OCI-M1 (cell line): Measurements from ENCODE around the gene CIROP.

Experiments used
- DNase-seq: peaks from one replicate; lab custom pipeline; 2025; lab: John Stamatoyannopoulos, UW

The CIROP gene

GRCh38 chr14:23093991-23094665, 10.7 kb downstream of the CIROP start:
- DNase-seq: no peak

- no peak for DNase-seq
Measured at GRCh38 chr14:23093526-23093925, 11.3 kb downstream of the CIROP start.

GRCh38 chr14:23093104-23093503, 11.7 kb downstream of the CIROP start:
- no peak for DNase-seq

DNA sequence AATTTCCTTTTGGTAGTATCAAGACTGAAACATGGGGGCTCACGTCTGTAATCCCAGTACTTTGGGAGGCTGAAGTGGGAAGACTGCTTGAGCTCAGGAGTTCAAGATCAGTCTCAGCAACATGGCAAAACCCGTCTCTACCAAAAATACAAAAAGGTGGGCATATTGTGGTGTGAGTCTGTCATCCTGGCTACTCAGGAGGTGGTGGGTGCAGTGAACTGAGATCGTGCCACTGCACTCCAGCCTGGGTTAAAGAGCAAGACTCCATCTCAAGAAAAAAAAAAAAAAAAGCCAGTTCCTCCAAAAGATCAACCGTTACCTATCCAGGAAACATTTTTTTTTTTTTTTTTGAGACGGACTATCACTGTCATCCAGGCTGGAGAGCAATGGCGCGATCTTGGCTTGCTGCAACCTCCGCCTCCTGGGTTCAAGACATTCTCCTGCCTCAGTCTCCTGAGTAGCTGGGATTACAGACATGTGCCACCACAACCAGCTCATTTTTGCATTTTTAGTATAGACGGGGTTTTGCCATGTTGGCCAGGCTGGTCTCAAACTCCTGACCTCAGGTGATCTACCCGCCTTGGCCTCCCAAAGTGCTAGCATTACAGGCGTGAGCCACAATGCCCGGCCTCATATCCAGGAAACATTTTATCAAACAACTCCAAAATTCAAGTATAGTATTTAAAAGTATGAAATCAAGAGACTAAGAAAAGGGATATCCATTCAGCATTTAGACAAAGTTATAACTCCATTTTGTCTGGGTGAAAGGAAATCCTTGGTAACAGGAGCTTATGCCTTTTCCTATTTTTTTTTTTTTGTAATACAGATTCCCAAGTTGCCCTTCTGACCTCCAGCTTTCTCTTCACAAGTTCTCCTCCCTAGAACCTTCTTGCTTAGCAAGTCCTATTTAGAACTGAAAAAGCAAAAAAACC, 13.2 kb downstream of the CIROP start:
- DNase-seq: no peak

GRCh38 chr14:23090254-23090636, 14.5 kb downstream of the CIROP start:
- no peak for DNase-seq

- no peak for DNase-seq
Measured at GRCh38 chr14:23089498-23090253, 15.1 kb downstream of the CIROP start.

DNA sequence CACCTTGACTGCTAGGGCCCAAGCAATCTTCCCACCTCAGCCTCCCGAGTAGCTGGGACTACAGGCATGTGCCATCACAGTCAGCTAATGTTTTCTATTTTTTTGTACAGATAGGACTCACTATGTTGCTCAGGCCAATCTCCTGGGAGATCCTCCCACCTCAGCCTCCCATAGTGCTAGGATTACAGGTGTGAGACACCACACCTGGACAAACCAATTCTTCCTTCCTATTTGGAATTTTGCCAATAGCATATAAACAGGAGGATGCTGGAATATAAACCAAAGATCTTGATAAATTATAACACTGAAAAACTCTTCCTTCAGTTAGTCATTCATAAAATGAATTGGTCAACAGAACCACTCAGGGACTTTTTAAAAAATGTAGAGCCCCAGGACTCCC, 18.2 kb downstream of the CIROP start:
- no peak for DNase-seq

DNA sequence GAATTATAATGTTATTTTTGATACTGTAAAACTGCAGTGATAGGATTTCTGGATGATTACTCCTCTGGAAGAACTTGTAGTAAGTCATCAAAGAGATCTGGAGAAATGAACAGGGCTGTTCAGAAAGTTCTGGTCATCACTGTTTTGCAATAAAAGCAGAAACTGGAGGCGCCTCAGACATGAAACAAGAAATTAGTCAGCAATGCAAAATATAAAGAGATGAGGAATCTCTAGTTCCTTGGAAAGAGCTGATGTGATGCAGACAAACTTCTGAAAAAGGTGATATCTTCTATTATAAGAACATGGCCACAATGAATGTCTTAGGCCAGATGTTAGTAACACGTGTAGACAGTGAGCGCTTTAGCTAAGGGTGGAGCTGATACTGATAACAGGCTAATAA, 19.3 kb downstream of the CIROP start:
- DNase-seq: no peak

GRCh38 chr14:23080474-23080873, 24.3 kb downstream of the CIROP start:
- no peak for DNase-seq

DNA sequence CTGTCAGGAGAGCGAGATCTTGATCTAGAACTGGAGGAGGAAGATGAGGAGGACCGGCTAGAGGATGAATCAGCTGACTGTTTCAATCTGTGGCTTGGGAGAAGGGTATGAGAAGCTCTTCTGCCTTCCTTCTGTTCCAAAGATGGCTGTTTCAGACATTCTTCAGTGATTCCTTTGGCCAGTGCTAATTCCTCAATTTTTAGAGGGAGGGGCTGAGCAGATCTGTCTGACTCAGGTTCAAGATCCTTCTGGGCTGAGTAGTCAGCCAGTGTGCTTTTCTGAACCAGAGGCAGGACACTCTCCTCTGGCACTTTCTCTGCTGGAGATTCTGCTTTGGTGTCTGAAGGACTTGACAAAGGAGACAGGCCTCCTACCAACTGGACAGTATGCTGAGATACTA, 25.1 kb downstream of the CIROP start:
- DNase-seq: no peak

DNA sequence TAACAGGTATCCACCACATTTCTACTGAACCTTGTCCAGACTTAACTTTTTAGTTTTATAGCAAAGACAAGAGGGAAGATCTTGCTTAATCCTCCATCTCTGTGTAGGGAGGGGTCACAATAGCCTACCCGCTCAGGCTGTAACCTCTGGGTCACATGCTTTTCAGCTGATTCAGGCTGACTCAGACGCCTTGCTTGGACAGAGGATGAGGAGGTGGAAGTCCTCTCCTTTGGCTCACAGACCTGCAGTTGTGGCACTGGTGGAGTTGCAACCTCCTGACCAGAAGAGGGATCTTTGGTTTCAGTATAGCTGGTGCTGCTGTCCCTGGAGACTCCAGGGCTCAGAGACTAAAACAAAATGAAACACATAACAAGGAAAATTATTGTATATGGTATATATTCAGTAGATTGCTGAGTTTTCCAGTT, 26.1 kb downstream of the CIROP start:
- no peak for DNase-seq

DNA sequence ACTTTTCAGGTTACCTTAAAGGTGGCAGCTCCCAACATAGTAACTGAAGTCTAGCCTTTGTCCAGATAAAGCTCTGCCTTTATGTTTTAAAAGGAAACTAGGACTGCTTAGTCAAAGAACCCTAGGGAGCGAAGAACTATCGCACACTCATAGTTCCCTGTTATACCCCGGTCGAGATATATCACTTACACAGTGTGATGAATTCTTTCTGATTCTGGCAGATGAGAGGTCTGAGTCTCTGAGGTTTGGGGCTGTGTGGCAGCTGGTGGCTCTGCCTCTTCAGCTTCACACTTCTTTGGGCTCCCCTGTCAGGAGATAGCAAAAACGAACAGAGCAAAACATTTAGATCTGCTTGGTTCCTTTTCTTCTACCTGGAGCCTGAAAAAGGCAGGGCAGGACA, 26.8 kb downstream of the CIROP start:
- no peak for DNase-seq

GRCh38 chr14:23076785-23077408, 27.9 kb downstream of the CIROP start:
- no peak for DNase-seq

- DNase-seq: no peak
Measured at GRCh38 chr14:23074906-23075305, 29.9 kb downstream of the CIROP start.

GRCh38 chr14:23071921-23072539, 32.8 kb downstream of the CIROP start:
- DNase-seq: no peak

- DNase-seq: no peak
Measured at GRCh38 chr14:23071244-23071920, 33.4 kb downstream of the CIROP start.

GRCh38 chr14:23070262-23071129, 34.3 kb downstream of the CIROP start:
- no peak for DNase-seq

DNA sequence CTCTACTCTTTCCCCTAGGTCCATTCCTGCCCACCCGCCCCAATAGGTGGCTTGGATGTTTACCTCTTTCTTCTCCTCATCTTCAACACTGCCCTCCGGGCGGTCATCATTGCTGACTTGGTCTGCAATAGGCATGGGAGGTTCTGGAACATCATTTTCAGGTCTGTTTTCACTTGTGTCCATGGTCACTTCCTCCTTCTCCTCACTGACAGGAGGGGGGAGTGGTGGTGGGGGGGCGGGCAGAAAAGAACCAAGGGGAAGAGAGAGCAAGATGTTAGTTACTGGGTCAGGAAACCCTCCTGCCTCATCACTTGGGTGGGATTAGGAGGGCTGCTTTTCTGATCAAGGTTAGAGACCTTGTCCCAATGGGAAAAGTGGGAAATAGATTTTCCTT, 35.4 kb downstream of the CIROP start:
- DNase-seq: no peak

DNA sequence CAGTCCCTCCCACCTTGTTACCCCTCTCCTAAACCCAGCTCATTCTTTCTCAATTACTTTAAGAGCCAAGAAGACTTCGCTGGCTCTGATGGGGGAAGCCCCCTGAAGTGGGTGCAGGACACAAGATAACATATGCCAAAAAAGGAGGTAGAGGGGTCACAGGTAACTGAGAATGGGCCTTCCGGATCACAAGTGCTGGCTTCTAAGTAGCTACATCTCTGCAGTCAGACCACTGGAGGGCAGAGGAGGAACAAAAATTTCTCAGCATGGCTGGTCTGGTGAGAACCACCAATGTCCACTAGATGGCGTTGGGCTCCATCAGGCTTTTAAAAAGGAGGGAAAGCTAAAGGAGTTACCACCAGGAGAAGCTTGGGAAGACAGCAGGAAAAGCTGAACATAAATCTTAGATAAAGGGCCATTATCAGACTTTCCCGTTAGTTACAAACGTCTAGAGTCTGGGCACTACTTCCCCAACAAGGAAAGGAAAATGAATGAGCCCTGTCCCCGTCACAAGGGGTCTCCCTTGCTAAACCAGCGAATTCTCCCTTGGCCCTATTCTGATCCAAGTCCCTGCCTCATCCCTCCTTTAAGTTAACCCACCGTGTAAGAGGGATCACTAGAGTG, 35.9 kb downstream of the CIROP start:
- DNase-seq: no peak
